Activated CD8-positive, alpha-beta memory T cell treated with anti-CD3 and anti-CD28 coated beads for 36 hours (primary cell): ENCODE measurements around the gene ART3. TPM values are rescaled to one million over a fixed set of nuclear protein-coding genes. Genes with fewer than 3 reads are reported as not detected.

ENCODE experiments used
- CTCF ChIA-PET: fragments of 350-600 bp; sonication (Branson Sonifier 250); formaldehyde crosslinking; loops from one replicate; lab custom pipeline; 2021; ENCODE audit warnings: antibody characterized with exemption; lab: Charles Lee
- POLR2A ChIA-PET: fragments of 350-600 bp; sonication (Branson Sonifier 250); formaldehyde crosslinking; loops from one replicate; lab custom pipeline; 2021; ENCODE audit warnings: antibody characterized with exemption; lab: Charles Lee
- total RNA-seq, 2 experiments: library from RNA; stranded (reverse); gene quantifications; one replicate each; pipeline ENCODE4 v1.2.3, GENCODE V29; 2021

ART3 gene
- total RNA-seq, 2 experiments from 2014 or later, result not detected

DNA sequence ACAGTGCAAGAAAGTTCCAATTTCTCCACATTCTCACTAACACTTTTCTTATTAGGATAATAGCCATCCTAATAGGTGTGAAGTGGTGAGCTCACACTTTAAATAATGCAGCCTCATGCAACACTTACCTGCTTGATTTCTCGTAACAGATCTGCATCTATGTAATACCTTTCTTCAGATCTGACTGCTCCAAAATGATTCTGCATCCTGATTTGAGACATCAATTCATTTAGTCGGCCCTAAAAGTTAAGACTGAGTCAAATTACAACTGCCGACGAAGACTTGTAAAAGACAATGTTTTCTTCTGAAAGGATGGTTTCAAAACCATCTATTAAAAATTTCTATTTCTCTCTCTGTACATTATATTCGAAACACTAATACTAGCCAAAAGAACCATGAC is 43.0 kb downstream of the ART3 start:
- CTCF ChIA-PET, result no interaction called here
- POLR2A ChIA-PET, result no interaction called here

DNA sequence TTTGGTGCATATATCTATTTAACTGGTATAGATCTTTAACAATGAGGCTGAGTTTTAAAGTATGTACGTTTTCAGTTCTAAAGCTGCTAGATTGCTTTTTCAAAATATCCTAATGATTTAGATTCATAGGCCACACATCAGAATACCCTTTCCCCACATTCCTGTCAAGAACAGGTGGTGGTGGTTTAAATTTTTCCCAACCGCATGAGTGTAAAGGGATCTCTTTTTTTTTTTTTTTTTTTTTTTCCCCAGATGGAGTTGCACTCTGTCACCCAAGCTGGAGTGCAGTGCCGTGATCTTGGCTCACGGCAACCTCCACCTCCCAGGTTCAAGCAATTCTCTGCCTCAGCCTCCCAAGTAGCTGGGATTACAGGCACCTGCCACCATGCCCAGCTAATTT is 45.7 kb downstream of the ART3 start:
- CTCF ChIA-PET, result interaction anchor here (0.5 to 0.7 kb wide), 3 partner anchors 19 to 530 kb away, joined by 3 to 5 read pairs (median 4); no protein-coding TSS in a partner anchor

DNA sequence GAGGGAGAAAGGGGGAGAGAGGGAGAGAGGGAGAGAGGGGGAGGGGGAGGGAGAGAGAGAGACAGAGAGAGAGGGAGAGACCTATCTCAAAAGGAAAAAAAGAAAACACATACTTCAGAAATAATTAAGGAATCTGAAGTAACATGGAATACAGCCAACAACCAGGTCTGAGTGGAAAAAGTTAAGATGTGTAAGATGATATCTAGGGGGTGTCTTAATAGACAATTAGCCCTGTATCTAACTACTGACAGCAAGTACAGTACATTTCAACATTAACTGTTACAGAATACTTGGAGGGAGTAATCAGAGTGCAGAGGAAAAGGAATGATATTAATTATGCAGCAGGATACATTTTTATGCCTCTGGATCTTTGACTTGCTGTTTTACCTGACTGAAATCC is 51.3 kb downstream of the ART3 start:
- ChIA-PET CTCF (no interaction called here), POLR2A (no interaction called here)

More for the DNA sequence above, 45.7 kb downstream of the ART3 start:
- POLR2A ChIA-PET, result no interaction called here

DNA sequence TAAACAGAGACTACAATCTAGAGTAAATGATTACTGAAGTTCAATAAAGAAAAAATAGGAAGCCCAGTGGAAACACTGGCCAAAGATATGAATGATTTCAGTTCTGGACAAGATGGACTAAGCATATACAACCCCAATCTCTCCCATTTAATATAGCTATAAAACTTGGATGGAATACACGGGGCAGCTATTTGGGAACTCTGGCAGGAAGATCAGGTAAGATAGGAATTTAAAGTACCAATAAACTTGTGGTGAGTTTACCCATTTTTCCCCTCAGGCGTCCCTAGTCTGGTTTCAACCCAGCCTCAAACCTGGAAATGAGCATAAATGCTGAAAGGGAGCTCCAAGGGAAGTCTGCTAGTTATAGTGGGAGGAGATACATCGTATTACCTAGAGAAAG is 53.2 kb downstream of the ART3 start:
- POLR2A ChIA-PET, result no interaction called here
- CTCF ChIA-PET, result no interaction called here

DNA sequence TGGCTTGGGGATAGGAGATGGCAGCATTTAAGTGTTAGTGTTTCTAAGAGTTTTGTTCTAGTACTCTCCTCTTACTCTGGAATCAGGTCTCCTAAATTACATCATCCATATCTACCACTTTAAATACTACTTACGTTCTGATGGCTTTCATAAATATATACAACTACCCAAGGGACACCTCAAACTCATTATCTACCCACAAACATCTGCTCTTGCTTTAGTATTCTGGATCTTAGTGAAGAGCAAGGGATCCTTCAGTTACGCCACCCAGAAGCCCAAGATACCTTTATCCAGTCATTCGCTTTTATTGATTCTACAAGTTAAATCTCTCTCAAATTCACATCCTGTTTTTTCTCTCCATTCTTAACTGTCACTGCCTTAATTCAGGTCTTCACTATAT is 66.7 kb downstream of the ART3 start:
- POLR2A ChIA-PET, result no interaction called here
- CTCF ChIA-PET, result no interaction called here

DNA sequence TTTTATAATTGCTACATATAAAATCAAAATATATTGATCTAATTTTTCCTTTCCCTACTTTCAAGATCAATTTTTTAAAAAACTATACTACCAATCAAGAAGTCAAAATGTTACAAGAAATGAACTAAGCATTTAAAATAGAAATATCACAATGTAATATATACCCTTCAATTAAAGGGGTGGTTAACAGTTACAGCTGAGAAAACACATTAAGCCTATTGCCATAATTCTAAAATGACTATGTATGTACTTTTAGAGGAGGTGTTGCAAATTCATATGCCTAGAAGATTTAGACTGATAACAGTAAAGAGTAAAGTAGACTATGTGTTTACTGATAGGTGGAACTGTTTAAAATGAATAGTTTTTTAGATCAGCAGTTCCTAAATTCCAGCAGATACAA is 70.0 kb downstream of the ART3 start:
- CTCF ChIA-PET, result interaction anchor here (0.7 kb wide), 1 partner anchor 72 kb away, joined by 4 read pairs; no protein-coding TSS in a partner anchor
- POLR2A ChIA-PET, result no interaction called here

DNA sequence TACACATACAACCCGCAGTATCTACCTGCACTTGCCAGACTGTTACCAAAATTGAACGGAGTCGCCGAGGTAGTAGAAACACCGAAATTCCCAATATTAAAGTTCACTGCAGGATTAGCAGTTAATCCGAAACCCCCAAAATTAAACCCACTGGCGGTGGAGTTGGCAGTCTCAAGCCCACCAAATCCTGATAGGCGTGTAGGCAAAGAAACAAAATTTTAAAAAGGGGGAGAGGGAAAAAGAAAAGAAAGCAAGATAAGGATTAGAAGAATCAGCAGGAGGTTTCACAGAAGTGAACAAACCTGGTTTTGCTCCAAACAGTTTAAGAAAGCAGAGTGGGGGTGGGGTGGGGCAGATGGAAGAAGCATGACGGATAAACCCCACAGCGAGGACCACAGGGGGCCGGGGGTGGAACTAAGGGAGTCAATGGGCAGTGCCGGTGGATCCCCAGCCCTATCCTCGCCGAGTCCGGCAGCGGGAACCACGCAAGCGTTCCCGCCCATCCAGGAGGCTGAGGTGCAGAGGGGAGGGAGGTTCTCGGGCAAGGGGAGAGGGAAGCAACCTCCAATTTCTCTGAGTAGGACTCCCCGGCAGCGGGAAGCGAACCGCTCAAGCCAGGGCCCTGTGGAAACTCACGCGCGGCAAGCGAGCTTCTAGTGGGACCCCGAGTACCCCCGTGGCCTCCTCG is 73.1 kb downstream of the ART3 start:
- POLR2A ChIA-PET, result interaction anchor here (0.6 kb wide), 1 partner anchor 157 kb away, joined by 3 read pairs; the partner anchor contains the start of gene SDAD1
- CTCF ChIA-PET, result no interaction called here

DNA sequence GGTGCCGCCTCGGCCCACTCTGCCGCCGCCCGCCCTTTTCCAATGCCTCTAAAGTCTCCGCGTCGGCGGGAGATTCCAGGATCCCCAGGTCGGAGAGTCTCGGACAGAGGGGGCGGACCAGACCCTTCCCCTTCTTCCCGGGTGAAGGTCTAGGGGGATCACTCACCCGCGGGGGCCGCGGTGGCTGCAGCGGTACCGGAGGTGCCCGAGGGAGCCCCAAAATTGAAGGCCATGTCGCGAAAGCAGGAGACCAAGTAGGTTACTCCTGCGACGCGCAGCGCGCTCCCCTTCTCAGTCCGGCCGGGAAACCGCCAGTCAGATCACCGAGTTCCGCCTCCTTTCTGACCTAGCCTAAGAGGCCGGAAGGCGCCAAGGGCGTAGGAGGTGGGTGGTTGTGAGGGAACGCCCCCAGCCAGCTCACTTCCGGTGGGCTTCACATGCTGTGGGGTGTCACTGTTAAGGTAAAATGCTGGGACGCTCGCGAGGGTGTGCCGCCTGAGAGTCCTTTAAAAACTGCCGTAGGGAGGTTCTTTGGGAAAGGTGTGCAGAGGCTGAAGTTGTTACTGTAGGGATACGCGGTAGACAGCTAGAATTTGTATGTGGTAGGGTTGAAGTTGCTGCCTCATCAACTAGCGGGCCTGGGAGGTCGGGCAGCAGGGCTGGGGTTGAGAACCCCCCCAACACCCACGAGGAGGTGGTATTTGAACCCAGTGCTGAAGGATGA is 73.8 kb downstream of the ART3 start, which contains the start of gene NUP54:
Gene NUP54 (minus strand): TSS at position 256 of the 724 bp plus-strand sequence. CDS start 23 bp downstream, at position 233.
- ChIA-PET POLR2A (interaction anchor here (0.5 to 0.6 kb wide), 2 partner anchors 158 to 560 kb away, joined by 3 to 4 read pairs; partner anchors contain the start of gene SDAD1), CTCF (no interaction called here)

DNA sequence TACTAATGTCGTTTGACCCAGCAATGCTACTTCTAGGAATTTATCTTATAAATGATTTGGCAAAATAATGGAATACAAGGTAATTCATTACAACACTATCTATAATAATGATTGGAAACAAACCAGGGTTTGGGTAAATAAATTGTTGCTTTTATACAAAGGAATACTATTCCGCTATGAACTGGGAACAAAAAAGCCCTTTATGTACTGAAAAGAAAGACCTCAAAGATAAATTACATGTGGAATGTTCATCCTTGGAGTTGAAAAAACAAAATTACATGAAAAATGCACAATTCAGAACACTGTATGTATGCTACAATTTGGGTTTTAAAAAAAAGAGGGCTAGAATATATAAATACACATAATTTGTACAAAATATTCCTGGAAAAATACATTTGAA is 78.8 kb downstream of the ART3 start:
- ChIA-PET POLR2A (no interaction called here), CTCF (interaction anchor here (1.8 kb wide), 1 partner anchor 26 kb away, joined by 8 read pairs; no protein-coding TSS in a partner anchor)

DNA sequence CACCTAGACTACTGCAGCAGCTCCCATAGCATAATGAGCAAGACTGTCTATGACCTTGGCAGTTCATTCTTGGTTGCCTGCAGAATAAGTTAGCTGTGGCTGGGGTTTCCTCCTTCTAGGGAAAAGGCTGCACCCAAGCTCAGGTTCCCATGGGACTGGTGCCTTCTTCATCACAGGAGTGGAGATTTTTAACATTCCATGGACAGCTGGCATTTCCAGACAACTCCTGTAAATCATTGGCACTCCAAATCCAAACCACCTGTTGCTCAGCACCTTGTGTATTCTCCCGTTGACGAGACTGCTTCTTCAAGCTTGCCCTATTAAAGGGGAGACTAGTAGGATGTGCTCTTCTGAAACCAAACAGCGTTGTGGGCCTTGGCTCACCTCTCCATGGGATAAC is 81.5 kb downstream of the ART3 start:
- ChIA-PET CTCF (interaction anchor here (1.2 kb wide), 1 partner anchor 24 kb away, joined by 4 read pairs; no protein-coding TSS in a partner anchor), POLR2A (no interaction called here)

DNA sequence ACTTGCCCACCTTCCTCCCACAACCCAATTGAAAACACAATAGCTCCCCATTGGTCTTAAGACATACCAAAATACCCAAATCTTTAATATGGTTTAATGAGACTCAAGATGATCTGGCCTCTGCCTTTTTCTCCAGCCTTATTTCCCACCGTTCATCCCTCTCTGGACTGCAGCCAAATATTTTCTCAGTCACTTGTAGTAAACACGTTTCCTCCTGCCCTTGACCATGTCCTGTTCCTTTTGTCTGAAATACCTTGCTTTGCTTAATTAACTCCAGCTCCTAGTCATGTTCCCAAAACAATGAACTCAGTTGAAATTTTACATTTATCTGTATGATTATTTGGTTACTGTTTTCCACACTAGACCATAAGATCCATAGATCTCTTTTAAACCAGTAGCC is 82.1 kb downstream of the ART3 start:
- POLR2A ChIA-PET, result no interaction called here

DNA sequence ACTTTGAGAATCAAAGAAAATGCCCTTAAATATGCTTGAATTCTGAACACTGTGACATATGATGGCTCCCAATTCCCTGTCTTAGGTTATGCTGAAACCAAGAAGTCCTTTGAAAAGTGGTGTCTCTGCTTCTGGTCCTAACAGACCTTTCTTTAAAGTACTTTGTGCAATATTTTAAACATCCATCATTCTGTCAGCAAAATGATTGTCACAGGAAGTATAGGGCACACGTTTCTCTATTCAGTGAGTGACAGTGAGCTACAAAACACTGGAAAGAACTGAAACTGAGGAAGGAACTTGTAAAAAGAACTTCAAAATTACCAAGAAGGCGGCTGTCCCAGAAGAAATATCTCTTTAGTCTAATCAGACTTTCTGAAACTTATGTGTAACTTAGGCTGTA is 85.8 kb downstream of the ART3 start:
- CTCF ChIA-PET, result no interaction called here
- POLR2A ChIA-PET, result interaction anchor here (0.5 kb wide), 1 partner anchor 16 kb away, joined by 4 read pairs; no protein-coding TSS in a partner anchor

More for the DNA sequence above, 82.1 kb downstream of the ART3 start:
- CTCF ChIA-PET, result interaction anchor here (1.2 kb wide), 1 partner anchor 23 kb away, joined by 4 read pairs; no protein-coding TSS in a partner anchor

Other genes with a start within 250 kb of the ART3 start
- not detected for gene PPEF2, start 172.3 kb upstream of the ART3 start, total RNA-seq
- gene NAAA, start 133.7 kb upstream of the ART3 start, total RNA-seq, result 10 to 100 TPM; 44.2 to 46.3 TPM
- 10 to 100 TPM; 64.9 to 67.5 TPM for gene SDAD1, start 83.8 kb upstream of the ART3 start, total RNA-seq
- under 1 TPM; 0.48 to 0.70 TPM for gene CXCL9, start 67.2 kb upstream of the ART3 start, total RNA-seq
- gene CXCL10, start 51.2 kb upstream of the ART3 start, total RNA-seq, result under 1 TPM; 0.15 to 0.59 TPM
- under 1 TPM in 1 of 2 experiments, not detected in 1; 0.13 TPM for gene CXCL11, start 38.6 kb upstream of the ART3 start, total RNA-seq
- 10 to 100 TPM; 68.8 to 68.9 TPM for gene NUP54, start 73.7 kb downstream of the ART3 start, total RNA-seq
- gene SCARB2, start 139.1 kb downstream of the ART3 start, total RNA-seq, result 1 to 10 TPM; 4.1 to 5.1 TPM
- gene FAM47E, start 177.0 kb downstream of the ART3 start, total RNA-seq, result not detected
- gene STBD1, start 232.0 kb downstream of the ART3 start, total RNA-seq, result under 1 TPM; 0.21 to 0.40 TPM